ENCODE results near the gene TENM3.

GRCh38 chr4:182645511-182645910 lies 402.3 kb downstream of the TENM3 start:
- no peak for TF ChIP-seq POLR2A (IDR thresholded peaks at IDR 0.05)
- TF ChIP-seq CTCF (IDR thresholded peaks at IDR 0.05): no peak

Data from testis (tissue), 2 donors.